ENCODE results near the gene WDR47. TPM values are rescaled to one million over a fixed set of nuclear protein-coding genes. Genes with fewer than 3 reads are reported as not detected.
"Not testable (repeated sequence)": the region's sequence is repeated elsewhere in the genome, so short reads cannot be mapped to it uniquely, and the experiment has no call there.

Gene WDR47
- total RNA-seq, 1 donor from 2014 or later: 13.0 TPM

GRCh38 chr1:109027841-109028240 is 14.1 kb downstream of the WDR47 start:
- no peaks in the 10 kb centered on the region for H3K9me3 ChIP-seq (ENCODE audit: control insufficient read depth in 3 of 3, low read length in 3 of 3)
- no peaks in the 10 kb centered on the region for H3K27me3 ChIP-seq (ENCODE audit: control insufficient read depth in 3 of 3, insufficient read depth in 3 of 3, low read length in 3 of 3)
- H3K27ac ChIP-seq (ENCODE audit: low read depth, low read length): no peak overlapping the region

GRCh38 chr1:109025694-109026093 is 16.2 kb downstream of the WDR47 start:
- no peaks in the 10 kb centered on the region for H3K9me3 ChIP-seq (ENCODE audit: control insufficient read depth in 3 of 3, low read length in 3 of 3)
- H3K4me3 ChIP-seq (ENCODE audit: low read length in 3 of 3): no peak overlapping the region
- no peak overlapping the region for H3K9ac ChIP-seq (ENCODE audit: low read depth in 1 of 3, low read length in 3 of 3)
- no peaks in the 10 kb centered on the region for H3K27me3 ChIP-seq (ENCODE audit: control insufficient read depth in 3 of 3, insufficient read depth in 3 of 3, low read length in 3 of 3)
- H3K4me1 ChIP-seq (ENCODE audit: control insufficient read depth in 3 of 3, insufficient read depth in 3 of 3, low read length in 3 of 3): no peaks in the 10 kb centered on the region
- peaks cover 0 to 3% (median 3%) of the 10 kb centered on the region in 3 donors for H3K36me3 ChIP-seq (ENCODE audit: control insufficient read depth in 3 of 3, insufficient read depth in 3 of 3, low read length in 3 of 3)
- no peak overlapping the region for H3K27ac ChIP-seq (ENCODE audit: low read depth, low read length)

More at GRCh38 chr1:109027841-109028240, 14.1 kb downstream of the WDR47 start:
- Histone ChIP-seq H3K4me3 (ENCODE audit: low read length in 3 of 3) (no peak overlapping the region), H3K36me3 (ENCODE audit: control insufficient read depth in 3 of 3, insufficient read depth in 3 of 3, low read length in 3 of 3) (peaks cover 0 to 3% (median 3%) of the 10 kb centered on the region in 3 donors), H3K4me1 (ENCODE audit: control insufficient read depth in 3 of 3, insufficient read depth in 3 of 3, low read length in 3 of 3) (no peaks in the 10 kb centered on the region), H3K9ac (ENCODE audit: low read depth in 1 of 3, low read length in 3 of 3) (no peak overlapping the region)

- no peaks in the 10 kb centered on the region for H3K9me3 ChIP-seq (ENCODE audit: control insufficient read depth in 3 of 3, low read length in 3 of 3)
- no peak overlapping the region for H3K27ac ChIP-seq (ENCODE audit: low read depth, low read length)
- peaks cover 0 to 3% (median 3%) of the 10 kb centered on the region in 3 donors for H3K36me3 ChIP-seq (ENCODE audit: control insufficient read depth in 3 of 3, insufficient read depth in 3 of 3, low read length in 3 of 3)
- no peak overlapping the region for H3K9ac ChIP-seq (ENCODE audit: low read depth in 1 of 3, low read length in 3 of 3)
- no peaks in the 10 kb centered on the region for H3K27me3 ChIP-seq (ENCODE audit: control insufficient read depth in 3 of 3, insufficient read depth in 3 of 3, low read length in 3 of 3)
- no peaks in the 10 kb centered on the region for H3K4me1 ChIP-seq (ENCODE audit: control insufficient read depth in 3 of 3, insufficient read depth in 3 of 3, low read length in 3 of 3)
- no peak overlapping the region for H3K4me3 ChIP-seq (ENCODE audit: low read length in 3 of 3)
Measured at GRCh38 chr1:109024646-109025045, 17.3 kb downstream of the WDR47 start.

- Histone ChIP-seq H3K9ac (ENCODE audit: low read depth in 1 of 3, low read length in 3 of 3) (no peak overlapping the region), H3K4me1 (ENCODE audit: control insufficient read depth in 3 of 3, insufficient read depth in 3 of 3, low read length in 3 of 3) (no peaks in the 10 kb centered on the region), H3K9me3 (ENCODE audit: control insufficient read depth in 3 of 3, low read length in 3 of 3) (peaks cover 0 to 4% (median 0%) of the 10 kb centered on the region in 3 donors), H3K27ac (ENCODE audit: low read depth, low read length) (no peak overlapping the region), H3K36me3 (ENCODE audit: control insufficient read depth in 3 of 3, insufficient read depth in 3 of 3, low read length in 3 of 3) (peaks cover 7 to 18% (median 10%) of the 10 kb centered on the region in 3 donors), H3K4me3 (ENCODE audit: low read length in 3 of 3) (no peak overlapping the region), H3K27me3 (ENCODE audit: control insufficient read depth in 3 of 3, insufficient read depth in 3 of 3, low read length in 3 of 3) (no peaks in the 10 kb centered on the region)
Measured at GRCh38 chr1:109020693-109021257, 21.1 kb downstream of the WDR47 start.

- not testable (repeated sequence) for H3K9ac ChIP-seq (ENCODE audit: low read depth in 1 of 3, low read length in 3 of 3); H3K9me3 ChIP-seq (ENCODE audit: control insufficient read depth in 3 of 3, low read length in 3 of 3); H3K27ac ChIP-seq (ENCODE audit: low read depth, low read length); H3K27me3 ChIP-seq (ENCODE audit: control insufficient read depth in 3 of 3, insufficient read depth in 3 of 3, low read length in 3 of 3); H3K4me1 ChIP-seq (ENCODE audit: control insufficient read depth in 3 of 3, insufficient read depth in 3 of 3, low read length in 3 of 3); H3K4me3 ChIP-seq (ENCODE audit: low read length in 3 of 3)
- peaks cover 7 to 22% (median 11%) of the 10 kb centered on the region in 3 donors for H3K36me3 ChIP-seq (ENCODE audit: control insufficient read depth in 3 of 3, insufficient read depth in 3 of 3, low read length in 3 of 3)
Measured at GRCh38 chr1:109017719-109018118, 24.2 kb downstream of the WDR47 start.

- no peak overlapping the region for H3K9ac ChIP-seq (ENCODE audit: low read depth in 1 of 3, low read length in 3 of 3)
- H3K9me3 ChIP-seq (ENCODE audit: control insufficient read depth in 3 of 3, low read length in 3 of 3): peaks cover 0 to 4% (median 0%) of the 10 kb centered on the region in 3 donors
- H3K36me3 ChIP-seq (ENCODE audit: control insufficient read depth in 3 of 3, insufficient read depth in 3 of 3, low read length in 3 of 3): peaks cover 7 to 23% (median 13%) of the 10 kb centered on the region in 3 donors
- H3K4me3 ChIP-seq (ENCODE audit: low read length in 3 of 3): no peak overlapping the region
- peaks cover 0 to 2% (median 0%) of the 10 kb centered on the region in 3 donors for H3K4me1 ChIP-seq (ENCODE audit: control insufficient read depth in 3 of 3, insufficient read depth in 3 of 3, low read length in 3 of 3)
- no peaks in the 10 kb centered on the region for H3K27me3 ChIP-seq (ENCODE audit: control insufficient read depth in 3 of 3, insufficient read depth in 3 of 3, low read length in 3 of 3)
- H3K27ac ChIP-seq (ENCODE audit: low read depth, low read length): no peak overlapping the region
Measured at GRCh38 chr1:109017134-109017533, 24.8 kb downstream of the WDR47 start.

GRCh38 chr1:109011335-109011734 is 30.6 kb downstream of the WDR47 start:
- Histone ChIP-seq H3K9me3 (ENCODE audit: control insufficient read depth in 3 of 3, low read length in 3 of 3) (no peaks in the 10 kb centered on the region), H3K4me3 (ENCODE audit: low read length in 3 of 3) (no peak overlapping the region), H3K27me3 (ENCODE audit: control insufficient read depth in 3 of 3, insufficient read depth in 3 of 3, low read length in 3 of 3) (no peaks in the 10 kb centered on the region), H3K36me3 (ENCODE audit: control insufficient read depth in 3 of 3, insufficient read depth in 3 of 3, low read length in 3 of 3) (peaks cover 12 to 22% (median 20%) of the 10 kb centered on the region in 3 donors), H3K27ac (ENCODE audit: low read depth, low read length) (no peak overlapping the region), H3K9ac (ENCODE audit: low read depth in 1 of 3, low read length in 3 of 3) (no peak overlapping the region), H3K4me1 (ENCODE audit: control insufficient read depth in 3 of 3, insufficient read depth in 3 of 3, low read length in 3 of 3) (peaks cover 0 to 2% (median 0%) of the 10 kb centered on the region in 3 donors)

GRCh38 chr1:108996622-108997021 is 45.3 kb downstream of the WDR47 start:
- H3K36me3 ChIP-seq (ENCODE audit: control insufficient read depth in 3 of 3, insufficient read depth in 3 of 3, low read length in 3 of 3): peaks cover 15 to 34% (median 24%) of the 10 kb centered on the region in 3 donors
- H3K4me3 ChIP-seq (ENCODE audit: low read length in 3 of 3); H3K27ac ChIP-seq (ENCODE audit: low read depth, low read length); H3K27me3 ChIP-seq (ENCODE audit: control insufficient read depth in 3 of 3, insufficient read depth in 3 of 3, low read length in 3 of 3); H3K9ac ChIP-seq (ENCODE audit: low read depth in 1 of 3, low read length in 3 of 3); H3K4me1 ChIP-seq (ENCODE audit: control insufficient read depth in 3 of 3, insufficient read depth in 3 of 3, low read length in 3 of 3); H3K9me3 ChIP-seq (ENCODE audit: control insufficient read depth in 3 of 3, low read length in 3 of 3): not testable (repeated sequence)

GRCh38 chr1:108983114-108983513 is 58.8 kb downstream of the WDR47 start:
- Histone ChIP-seq H3K9me3 (ENCODE audit: control insufficient read depth in 3 of 3, low read length in 3 of 3) (no peaks in the 10 kb centered on the region), H3K4me1 (ENCODE audit: control insufficient read depth in 3 of 3, insufficient read depth in 3 of 3, low read length in 3 of 3) (no peaks in the 10 kb centered on the region), H3K9ac (ENCODE audit: low read depth in 1 of 3, low read length in 3 of 3) (peak overlapping the region in 2 of 3 donors; percentile 58 to 69), H3K27ac (ENCODE audit: low read depth, low read length) (peak overlapping the region; percentile 55), H3K27me3 (ENCODE audit: control insufficient read depth in 3 of 3, insufficient read depth in 3 of 3, low read length in 3 of 3) (no peaks in the 10 kb centered on the region), H3K4me3 (ENCODE audit: low read length in 3 of 3) (peak overlapping the region; percentile 3 to 49 (median 15)), H3K36me3 (ENCODE audit: control insufficient read depth in 3 of 3, insufficient read depth in 3 of 3, low read length in 3 of 3) (peaks cover 5 to 26% (median 23%) of the 10 kb centered on the region in 3 donors)

- Histone ChIP-seq H3K27me3 (ENCODE audit: control insufficient read depth in 3 of 3, insufficient read depth in 3 of 3, low read length in 3 of 3) (no peaks in the 10 kb centered on the region), H3K4me1 (ENCODE audit: control insufficient read depth in 3 of 3, insufficient read depth in 3 of 3, low read length in 3 of 3) (no peaks in the 10 kb centered on the region), H3K27ac (ENCODE audit: low read depth, low read length) (no peak overlapping the region), H3K9me3 (ENCODE audit: control insufficient read depth in 3 of 3, low read length in 3 of 3) (no peaks in the 10 kb centered on the region), H3K9ac (ENCODE audit: low read depth in 1 of 3, low read length in 3 of 3) (no peak overlapping the region), H3K4me3 (ENCODE audit: low read length in 3 of 3) (no peak overlapping the region), H3K36me3 (ENCODE audit: control insufficient read depth in 3 of 3, insufficient read depth in 3 of 3, low read length in 3 of 3) (peaks cover 2 to 27% (median 24%) of the 10 kb centered on the region in 3 donors)
Measured at GRCh38 chr1:108976658-108977057, 65.2 kb downstream of the WDR47 start.
